ENCODE measurements around the gene RPL35.
A peak's percentile ranks its signal among the peaks of the same experiment; 100 is the strongest.

The RPL35 gene

DNA sequence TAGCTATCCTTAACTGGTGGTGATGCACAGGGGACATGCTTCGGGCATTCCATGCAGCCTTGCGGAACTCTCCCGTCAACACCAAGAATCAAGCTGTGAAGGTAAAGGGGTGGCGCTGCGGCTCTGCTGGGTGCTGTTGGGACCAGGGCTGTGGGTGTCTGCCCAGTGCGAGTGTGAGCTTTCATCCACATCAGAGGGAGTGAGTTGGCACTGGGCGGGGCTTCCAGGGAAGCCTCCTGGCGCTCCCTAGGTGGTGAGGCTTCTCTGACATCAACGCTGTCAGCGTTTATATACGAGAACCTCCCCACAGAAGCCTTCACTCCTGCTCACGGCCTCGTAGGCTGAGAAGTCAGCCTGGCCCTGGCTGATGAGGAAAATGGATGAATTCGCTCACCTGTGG is 11.9 kb upstream of the RPL35 start:
- DNase-seq, result no peak

DNA sequence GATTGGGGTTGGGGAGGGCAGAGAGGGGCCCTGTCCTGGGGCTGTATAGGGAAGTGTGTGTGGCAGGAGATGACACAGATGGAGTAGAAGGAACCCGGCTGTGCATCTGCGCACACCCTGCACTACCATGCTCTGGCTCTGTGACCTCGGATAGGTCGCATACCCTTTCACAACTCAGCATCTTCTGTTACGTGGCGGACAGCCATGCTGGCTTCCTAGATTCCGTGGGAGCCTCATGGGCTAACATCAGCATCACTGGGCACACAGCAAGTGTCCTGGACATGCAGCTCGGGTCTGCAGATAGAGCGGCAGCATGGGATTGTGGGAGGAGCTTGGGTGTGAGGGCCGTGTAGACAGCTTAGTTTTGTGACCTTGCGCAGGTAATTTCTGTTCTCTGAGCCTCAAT is 9.4 kb upstream of the RPL35 start:
- DNase-seq, result no peak

DNA sequence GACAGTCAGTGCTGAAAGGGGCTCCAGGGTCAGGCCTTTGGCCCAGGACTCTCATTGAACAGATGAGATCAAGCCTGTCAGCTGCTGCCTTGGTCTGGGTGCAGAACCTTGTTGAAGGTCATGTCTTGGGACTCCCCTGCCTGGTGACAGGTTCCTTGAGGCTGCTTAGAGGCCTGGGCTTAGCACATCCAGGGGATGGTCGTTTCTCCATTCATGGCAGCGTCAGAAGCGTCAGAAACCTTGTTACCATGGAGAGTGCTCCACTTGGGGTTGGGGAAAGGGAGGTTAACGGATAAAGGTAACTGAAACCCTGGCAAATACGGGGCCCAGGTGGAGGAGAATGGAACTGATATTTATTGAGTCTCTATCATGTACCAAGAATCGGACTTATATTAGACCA is 9.0 kb upstream of the RPL35 start:
- DNase-seq, result no peak

DNA sequence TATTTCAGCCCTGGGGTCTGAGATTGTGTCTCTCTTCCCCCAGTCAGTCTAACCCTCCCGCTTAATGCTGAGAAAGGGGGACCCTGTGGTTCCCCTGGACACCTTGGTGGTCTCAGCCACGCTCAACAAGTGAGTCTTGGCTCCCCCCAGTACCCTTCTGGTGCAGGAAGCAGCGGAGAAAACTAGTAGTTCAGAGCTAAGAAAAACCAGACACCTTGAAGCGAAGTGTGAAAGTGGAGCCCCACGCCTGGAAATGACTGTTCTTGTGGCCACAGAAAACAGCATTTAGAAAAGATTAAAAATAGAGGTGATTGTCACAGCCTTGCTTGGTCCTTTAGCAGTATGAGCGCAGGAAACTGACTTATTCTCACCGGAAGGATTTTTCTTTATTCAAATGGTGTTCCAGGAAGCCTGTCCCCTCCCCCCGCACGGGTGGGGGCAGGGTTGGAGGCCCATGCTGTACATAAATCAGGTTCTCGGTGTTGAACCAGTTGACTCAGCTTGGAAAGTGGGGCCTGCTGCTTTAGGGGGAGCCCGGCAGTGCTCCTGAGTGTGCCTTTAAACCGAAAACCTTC is 8.3 kb upstream of the RPL35 start:
- DNase-seq, result peak; percentile 94

DNA sequence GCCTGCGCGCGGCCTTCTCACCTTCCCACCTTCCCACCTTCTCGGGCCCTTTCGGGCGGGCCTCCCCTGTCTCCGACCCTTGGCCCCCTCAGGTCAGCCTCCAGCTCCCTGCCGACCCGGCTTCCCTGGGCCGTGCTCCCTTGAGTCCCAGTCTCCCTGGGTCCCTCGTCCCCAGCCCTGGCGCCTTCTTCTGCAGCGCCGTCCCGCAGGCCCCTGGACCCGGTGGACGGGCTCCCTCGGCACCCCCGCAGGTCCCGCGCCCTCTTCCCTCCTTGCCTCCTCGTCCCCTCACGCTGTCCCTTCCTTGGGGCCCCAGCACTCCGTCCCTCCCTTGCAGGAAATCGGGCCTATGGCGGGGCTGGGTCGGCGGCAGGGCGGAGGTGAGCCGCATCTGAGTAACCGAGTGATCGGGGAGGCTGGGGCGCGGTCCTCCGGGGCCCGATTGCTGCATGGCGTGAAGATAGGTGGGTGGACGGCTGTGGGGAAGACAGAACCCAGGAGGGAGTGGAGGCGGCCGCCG is 7.8 kb upstream of the RPL35 start:
- DNase-seq, result peak; percentile 66

DNA sequence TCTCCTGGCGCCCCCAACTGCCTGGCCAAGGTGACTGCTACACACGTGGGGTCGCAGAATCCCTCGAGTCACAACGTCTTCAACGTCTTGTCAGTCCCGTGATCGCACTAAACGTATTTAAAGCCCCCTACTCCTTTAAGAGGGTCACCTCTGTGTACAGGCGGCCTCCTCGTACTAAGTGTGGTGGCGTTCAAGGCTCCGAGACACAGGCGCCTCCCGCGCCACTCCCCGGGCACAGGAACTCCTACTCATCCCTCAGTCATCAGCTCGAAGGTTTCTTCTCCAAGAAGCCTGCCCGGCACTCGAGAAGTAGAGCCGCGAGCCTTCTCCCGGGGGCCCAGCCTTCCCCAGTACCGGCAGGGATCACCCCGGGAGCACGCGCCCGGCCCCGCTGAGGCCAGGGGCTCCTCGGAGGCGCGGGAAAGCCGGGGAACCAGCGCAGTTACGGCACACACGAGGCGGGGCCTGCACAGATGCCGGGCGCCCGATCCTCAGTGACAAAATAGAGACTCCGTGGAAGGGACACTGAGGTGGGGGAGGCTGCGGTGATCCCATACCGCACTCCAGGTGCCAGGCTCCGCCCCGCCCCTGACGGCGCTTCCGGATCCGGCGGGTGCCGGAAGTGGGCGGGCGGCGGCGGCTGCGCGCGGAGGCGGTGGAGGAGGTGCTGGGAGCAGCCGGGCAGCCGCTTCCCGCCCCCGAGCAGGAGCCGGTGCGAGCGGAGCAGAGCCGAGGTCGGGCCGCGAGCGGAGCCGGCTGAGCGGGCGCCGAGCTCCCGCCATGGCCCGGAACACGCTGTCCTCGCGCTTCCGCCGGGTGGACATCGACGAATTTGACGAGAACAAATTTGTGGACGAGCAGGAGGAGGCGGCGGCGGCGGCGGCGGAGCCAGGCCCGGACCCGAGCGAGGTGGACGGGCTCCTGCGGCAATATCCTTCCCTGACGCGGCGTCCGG is 7.0 kb upstream of the RPL35 start:
- peak; percentile 95 for DNase-seq

DNA sequence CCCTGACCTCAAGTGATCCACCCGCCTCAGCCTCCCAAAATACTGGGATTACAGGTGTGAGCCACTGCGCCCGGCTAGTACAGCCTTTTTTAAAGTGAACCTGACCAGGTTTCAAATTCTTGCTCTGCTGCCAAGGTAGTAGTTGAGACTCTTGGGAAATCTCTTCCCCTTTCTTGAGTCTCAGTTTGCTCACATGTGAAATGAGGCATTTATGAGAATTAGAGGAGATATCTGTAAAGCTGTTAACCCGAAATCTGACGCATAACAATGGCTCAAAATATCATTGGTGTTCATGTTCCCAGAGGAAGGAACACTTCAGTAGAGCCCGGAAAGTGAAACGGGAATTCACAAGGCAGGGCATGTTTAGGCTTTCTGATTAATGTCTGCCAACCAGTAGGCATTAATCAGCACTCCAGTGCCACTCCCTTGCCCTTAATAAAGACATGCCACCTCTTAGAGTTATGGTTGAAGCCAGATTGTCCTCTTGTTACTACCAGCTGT is 1.7 kb upstream of the RPL35 start:
- no peak for DNase-seq

DNA sequence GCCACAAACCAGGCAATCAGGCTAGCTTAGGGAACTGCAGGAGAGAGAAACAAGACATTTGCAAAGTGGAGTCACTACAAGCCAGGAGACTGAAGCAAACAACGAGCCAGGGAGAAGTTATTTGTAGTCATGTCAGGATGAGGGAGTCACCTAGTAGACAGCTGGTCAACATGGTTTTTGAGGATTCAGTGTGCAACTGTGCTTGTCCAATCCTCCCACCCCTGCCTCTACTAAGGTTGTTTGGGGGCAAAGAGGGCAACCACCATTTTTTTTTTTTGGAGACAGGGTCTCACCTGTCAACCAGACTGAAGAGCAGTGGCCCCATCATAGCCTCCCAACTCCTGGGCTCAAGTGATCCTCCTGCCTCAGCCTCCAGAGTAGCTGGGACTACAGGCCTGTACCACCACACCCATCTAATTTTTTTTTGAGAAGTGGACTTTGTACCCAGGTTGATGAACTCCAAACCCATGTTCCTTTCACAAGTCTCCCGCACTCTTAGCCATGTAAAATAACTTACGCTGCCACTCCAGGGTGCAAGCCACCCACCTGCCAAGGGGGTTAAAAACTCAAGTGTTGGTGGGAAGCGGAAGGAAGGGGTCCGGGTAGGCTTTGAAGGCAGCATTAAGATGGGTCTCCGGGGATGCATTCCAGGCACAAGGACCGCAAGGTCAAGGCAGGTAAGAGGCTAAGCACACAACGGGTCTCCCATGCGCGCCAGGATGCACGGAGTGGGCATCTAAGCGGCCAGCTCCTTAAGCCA is 995 bp downstream of the RPL35 start:
- no peak for DNase-seq

DNA sequence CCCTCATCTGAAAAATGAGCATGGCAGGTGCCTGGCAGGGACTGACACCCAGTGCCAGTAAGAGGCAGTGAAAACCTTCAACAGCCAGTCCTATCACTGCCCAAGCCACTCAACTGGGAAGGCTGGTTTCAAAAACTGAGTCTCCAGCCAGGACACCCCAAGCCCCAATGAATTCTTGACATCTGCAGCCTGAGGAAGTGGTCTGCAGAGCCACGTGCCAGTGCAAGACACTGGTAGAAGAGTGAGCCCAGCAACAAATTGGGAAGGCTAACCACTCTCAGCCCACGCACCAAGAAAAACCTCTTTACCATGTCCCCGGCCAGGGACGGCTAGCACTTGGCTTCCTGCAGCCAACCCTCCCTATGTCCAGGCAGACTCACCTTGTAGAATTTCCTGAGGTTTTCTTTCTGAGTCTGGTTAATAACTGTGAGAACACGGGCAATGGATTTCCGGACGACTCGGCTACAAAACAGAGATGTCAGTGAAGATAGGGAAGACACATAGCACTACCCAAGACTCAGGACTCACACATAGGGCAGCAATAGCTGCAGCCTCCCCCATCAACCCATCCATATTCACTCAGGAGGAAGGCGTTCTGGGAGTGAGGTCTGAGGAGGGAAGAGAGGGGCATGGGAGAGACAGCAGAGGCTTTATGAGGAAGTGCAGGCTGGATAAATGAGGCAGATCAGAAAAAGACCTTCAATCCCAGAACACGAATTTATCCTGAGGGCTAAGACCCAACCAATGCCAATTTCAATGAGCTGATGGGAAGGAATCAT is 1.8 kb downstream of the RPL35 start:
- DNase-seq, result no peak

DNA sequence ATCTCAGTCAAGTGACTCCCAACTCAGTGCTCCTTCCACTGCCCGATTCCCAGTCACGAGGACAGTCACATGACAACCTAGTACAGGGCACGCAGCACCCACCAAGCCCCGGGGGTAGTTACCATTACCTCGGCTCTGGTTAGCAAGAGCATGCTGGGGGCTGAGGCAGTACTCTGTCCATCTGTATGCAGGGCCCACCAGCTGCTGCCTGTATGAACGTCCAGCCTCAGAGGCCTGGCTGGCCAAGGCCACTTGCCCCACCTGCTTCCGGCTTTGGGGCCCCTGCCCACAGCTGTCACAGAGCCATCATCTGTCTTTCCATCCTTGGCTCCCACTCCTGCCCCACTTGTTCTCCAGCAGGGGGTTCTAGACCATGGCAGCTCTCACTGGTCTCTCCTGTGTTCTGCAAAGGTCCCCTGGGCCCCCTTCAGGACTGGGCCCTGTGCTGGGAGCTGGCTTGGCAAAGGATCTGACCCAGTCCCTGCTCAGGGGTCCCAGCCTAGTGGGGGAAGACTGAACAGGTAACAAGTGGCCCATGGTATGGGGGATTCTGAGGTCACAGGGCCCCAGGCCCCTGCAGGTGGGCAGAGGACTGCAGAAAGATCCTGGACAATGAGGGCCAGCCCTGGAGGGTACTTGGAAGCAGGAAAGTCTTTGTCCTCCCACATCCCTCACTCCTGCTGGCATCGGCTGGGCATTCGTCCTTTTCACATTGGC is 3.3 kb downstream of the RPL35 start:
- DNase-seq, result no peak

DNA sequence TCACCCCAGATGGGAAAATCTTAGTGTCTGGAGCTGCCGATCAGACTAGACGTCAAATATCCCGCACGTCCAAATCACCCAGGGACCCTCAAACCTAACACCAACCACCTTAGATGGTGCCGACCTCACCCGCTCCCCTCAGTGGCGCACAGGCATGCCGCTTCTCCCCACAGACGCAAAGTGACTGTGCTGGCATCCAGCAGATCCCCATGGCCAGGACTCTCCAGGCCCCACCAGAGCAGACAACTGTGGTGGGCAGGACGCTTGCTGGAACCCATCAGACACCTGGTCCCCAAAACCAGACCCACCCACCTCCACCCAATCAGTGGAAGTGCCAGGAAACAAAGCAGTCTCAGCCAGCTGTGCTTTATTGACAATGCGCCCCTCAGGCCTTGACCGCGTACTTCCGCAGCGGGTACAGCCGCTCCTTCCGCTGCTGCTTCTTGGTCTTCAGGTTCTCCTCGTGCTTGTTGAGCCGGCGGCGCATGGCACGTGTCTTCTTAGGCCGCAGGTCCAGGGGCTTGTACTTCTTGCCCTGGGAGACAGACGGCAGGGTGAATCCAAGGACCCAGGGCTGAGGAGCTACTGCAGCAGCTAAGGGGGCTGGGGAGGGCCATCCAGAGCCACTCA is 4.1 kb downstream of the RPL35 start:
- no peak for DNase-seq

DNA sequence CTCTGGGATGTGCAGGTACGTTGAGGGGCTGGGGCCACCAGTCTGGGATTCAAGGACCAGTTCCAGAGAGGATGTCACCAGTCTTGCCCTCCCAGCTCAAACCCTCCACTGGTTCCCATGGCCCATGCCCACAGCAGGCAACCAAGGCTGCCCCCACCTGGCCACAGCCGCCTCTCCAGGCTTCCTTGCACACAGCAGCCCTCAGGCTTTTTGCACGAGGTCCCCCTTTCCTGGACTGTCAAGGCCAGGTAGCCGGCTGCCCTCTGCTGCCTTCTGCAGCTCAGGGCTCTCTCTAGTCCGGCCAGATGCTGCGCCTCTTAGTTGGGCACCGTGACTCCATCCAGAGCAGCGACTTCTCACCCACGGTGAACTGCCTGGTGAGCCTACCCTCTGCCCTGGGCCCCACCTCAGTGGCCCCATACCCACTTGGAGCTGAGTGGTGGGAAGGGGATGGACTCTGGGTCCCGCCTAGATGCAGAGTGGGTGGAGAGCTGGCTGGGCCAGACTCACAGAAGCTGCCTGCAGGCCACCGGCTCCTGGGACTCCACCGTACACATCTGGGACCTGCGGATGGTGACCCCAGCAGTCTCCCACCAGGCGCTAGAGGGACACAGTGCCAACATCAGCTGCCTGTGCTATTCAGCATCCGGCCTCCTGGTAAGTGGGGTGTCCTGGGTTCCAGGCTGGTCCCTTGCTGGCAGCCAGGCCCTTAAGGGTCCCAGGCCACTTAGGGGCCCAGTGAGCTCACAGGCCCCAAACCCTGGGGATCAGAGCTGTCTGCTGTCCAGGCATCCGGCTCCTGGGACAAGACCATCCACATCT is 5.6 kb downstream of the RPL35 start:
- peak; percentile 59 for DNase-seq

DNA sequence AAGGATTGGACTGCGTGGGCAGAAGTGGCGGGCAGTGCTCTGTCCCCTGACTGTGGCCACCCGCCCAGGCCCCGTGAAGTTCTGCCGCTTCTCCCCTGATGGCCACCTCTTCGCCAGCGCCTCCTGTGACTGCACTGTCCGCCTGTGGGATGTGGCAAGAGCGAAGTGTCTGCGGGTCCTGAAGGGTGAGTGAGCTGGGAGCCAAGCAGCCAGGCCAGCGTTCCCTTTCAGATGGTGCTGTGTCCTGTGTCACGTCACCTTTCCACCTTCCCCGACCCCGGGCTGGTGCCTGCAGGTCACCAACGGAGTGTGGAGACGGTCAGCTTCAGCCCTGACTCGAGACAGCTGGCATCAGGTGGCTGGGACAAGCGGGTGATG is 6.2 kb downstream of the RPL35 start:
- no peak for DNase-seq

DNA sequence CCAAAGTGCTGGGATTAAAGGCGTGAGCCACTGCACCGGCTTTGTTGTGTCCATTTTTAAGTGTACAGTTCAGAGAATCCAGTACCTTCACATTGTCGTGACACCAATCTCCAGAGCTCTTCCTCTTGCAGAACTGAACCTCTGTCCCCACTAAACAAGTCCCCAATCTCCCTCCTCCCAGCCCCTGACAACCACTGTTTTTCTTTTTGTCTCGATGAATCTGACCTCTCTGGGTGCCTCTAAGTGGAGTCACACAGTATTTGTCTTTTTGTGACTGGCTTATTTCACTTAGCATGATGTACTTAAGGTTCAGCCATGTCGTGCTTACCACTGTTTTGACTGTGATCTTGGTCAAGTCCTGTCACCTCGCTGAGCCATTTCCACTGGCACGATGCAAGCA is 6.9 kb downstream of the RPL35 start:
- DNase-seq, result no peak

DNA sequence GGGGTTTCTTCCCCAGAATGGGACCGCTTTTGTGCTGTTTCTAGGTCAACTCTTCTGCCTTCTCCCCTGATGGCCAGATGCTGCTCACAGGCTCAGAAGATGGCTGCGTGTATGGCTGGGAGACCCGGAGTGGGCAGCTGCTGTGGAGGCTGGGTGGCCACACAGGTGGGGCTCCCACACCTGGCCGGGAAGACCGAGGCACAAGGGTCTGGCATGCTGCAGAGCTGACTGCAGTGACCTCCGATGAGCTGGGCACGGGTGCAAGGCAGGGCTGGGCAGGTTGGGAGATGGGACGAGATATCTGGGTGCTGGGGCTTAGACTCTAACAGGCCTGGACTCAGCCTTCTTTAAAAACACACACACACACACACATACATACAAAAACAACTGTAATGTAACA is 7.6 kb downstream of the RPL35 start:
- no peak for DNase-seq

DNA sequence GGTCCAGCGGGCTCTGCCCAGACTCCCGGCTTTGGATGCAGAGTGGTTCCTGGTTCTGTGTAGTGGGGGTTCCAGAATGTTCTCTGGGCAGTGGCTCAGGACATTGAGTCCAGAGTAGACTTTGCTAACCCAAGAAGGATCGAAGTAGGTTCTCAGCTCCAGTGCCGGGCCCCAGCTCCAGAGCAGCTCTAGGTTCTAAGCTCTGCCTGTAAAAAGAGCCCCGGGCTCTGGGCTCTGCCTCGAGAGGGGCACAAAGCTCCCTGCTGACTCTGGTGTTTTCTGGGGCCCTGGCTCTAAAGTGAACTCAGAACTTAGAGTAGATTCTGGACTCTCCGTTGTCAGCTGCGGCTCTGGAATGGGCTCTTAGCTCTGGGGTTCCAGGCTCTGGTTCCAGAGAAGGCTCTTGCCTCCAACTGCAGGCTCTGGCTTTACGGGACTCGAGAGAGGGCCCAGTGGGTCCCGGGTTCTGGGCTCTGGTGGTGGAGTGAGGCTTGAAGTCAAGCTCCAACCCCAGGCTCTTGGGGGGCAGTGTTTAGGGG is 8.1 kb downstream of the RPL35 start:
- no peak for DNase-seq

DNA sequence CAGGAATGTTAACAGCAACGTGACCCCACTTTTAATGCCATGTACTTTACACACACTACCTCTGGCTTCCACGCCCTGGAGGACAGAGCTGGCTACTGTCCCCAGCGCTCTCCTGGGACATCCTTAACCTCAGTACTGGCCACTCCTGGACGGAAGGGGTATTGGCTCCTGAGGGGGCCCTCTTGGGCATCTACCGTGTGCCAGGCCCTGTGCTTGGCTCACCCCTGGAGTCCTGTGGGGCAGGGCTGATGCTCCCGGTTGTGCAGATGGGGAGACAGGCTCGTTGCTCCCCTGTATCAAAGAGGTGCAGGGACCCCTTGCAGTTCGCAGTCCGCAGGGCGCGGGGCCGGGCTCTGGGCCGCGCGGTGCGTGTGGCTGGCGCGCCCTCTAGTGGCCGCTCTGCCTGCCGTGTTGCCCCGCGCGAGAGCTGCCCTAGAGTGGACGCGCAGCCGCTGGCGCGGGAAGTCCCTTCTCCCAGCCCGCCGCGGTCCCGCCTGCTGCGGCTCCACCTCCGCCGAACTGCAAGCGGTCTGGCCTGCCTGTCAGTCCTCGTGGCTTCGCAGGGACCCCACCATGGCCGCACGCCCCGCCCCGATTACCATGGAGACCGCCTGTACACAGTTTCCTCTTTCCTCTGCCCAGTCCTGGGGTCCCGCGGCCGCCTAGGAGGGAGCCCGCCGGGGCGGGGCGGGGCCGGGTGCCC is 8.8 kb downstream of the RPL35 start, which contains the start of gene WDR38:
Gene WDR38, plus strand, starts transcription at position 632 of the 703 bp plus-strand sequence. CDS start 72 bp downstream, outside the sequence.
- peak; percentile 84 for DNase-seq

DNA sequence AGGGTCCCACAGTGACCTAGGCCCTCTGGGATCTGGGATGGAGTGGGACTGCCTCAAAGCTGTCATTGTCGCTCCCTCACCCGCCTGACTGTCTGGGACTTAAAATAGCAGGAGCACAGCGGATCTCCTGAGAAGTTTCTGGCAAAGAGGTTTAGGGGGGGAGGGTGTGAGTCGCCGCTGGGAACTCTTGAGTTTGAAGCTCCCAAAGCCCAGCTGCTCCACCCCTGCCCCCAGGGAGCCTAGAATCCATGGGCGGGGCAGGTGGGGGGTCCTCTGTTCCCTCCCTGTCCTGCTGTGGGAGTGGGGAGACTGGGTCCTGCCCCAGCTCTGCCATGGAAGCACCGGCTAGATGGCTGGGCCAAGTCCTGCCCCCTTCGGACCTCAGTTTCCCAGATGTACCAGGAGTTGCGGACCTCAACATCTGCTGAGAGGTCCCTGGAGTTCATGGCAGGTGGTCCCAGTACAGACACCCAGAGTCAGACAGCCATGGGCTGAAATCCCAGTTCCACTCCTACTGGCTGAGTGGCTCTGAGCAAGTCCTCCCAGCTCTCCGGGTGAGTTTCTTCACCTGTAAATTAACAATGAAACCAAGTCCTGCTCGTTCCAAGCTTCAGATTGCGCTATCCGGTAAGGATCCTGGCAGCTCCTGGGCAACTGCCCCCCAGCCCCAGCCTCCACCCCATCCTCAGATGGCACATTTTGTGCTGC is 9.5 kb downstream of the RPL35 start:
- no peak for DNase-seq

DNA sequence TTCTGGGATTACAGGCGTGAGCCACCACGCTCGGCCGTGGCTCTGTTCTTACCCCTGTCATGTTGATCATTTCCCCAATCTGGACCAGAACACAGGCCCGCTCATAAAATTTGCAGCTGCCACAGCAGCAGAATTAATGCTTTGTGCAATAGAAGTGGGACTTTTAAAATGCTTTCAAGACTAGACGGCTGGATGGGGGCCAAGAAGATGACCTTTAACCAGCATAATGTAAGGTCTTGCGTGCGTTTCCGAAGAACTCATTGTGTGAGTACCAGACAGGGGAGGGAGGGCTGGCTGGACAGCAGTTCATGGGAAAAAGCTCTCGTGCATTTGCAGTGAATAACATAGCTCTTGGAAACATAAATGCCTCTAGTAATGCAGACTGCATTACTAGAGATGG is 12.0 kb downstream of the RPL35 start:
- no peak for DNase-seq
